Inflammatory macrophage treated with lipopolysaccharide for 1 hour (primary cell): ENCODE data around the gene DCTN4.
"Not testable (repeated sequence)": the region's sequence is repeated elsewhere in the genome, so short reads cannot be mapped to it uniquely, and the experiment has no call there.

Experiments used
- DNase-seq, 2 donors: peaks; one replicate each; pipeline ENCODE4 v3.0.0-alpha.2; 2020 to 2022

Gene DCTN4

GRCh38 chr5:150778088-150778516, 19.3 kb upstream of the DCTN4 start:
- peak in 1 of 2 donors; percentile 53 for DNase-seq

- DNase-seq, result peak; percentile 64 to 89
Observed at GRCh38 chr5:150777685-150778084, 18.9 kb upstream of the DCTN4 start.

- DNase-seq, result no peak
Observed at GRCh38 chr5:150774145-150774544, 15.3 kb upstream of the DCTN4 start.

- DNase-seq, result no peak
Observed at GRCh38 chr5:150771034-150771795, 12.4 kb upstream of the DCTN4 start.

GRCh38 chr5:150766251-150766650, 7.4 kb upstream of the DCTN4 start:
- no peak for DNase-seq

GRCh38 chr5:150765799-150766169, 7.0 kb upstream of the DCTN4 start:
- peak in 1 of 2 donors; percentile 40 for DNase-seq

GRCh38 chr5:150765011-150765798, 6.4 kb upstream of the DCTN4 start:
- peak in 1 of 2 donors; percentile 53 for DNase-seq

GRCh38 chr5:150764530-150764929, 5.7 kb upstream of the DCTN4 start:
- peak in 1 of 2 donors; percentile 68 for DNase-seq

- peak; percentile 90 to 91 for DNase-seq
Observed at GRCh38 chr5:150763023-150763769, 4.4 kb upstream of the DCTN4 start.

- DNase-seq, result peak; percentile 75 to 91
Observed at GRCh38 chr5:150762211-150762610, 3.4 kb upstream of the DCTN4 start.

- DNase-seq, result no peak
Observed at GRCh38 chr5:150759334-150759583, 442 bp upstream of the DCTN4 start.

GRCh38 chr5:150758203-150758530, 650 bp downstream of the DCTN4 start:
- DNase-seq, result no peak

GRCh38 chr5:150757087-150757649, 1.6 kb downstream of the DCTN4 start:
- no peak for DNase-seq

GRCh38 chr5:150753863-150754262, 5.0 kb downstream of the DCTN4 start:
- DNase-seq, result no peak

- DNase-seq, result no peak
Observed at GRCh38 chr5:150753463-150753862, 5.4 kb downstream of the DCTN4 start.

- DNase-seq, result no peak
Observed at GRCh38 chr5:150751096-150751891, 7.5 kb downstream of the DCTN4 start.

- no peak for DNase-seq
Observed at GRCh38 chr5:150750469-150750868, 8.3 kb downstream of the DCTN4 start.

- not testable (repeated sequence) for DNase-seq
Observed at GRCh38 chr5:150743142-150743488, 15.7 kb downstream of the DCTN4 start.

GRCh38 chr5:150742455-150743141, 16.2 kb downstream of the DCTN4 start:
- peak in 1 of 2 donors; percentile 47 for DNase-seq

- DNase-seq, result no peak
Observed at GRCh38 chr5:150740992-150741391, 17.8 kb downstream of the DCTN4 start.

- DNase-seq, result no peak
Observed at GRCh38 chr5:150738862-150739261, 20.0 kb downstream of the DCTN4 start.
